Panc1 (cell line): ENCODE results near the gene QKI. TPM values are rescaled to one million over a fixed set of nuclear protein-coding genes. Genes with fewer than 3 reads are reported as not detected.

Experiments used
- ATAC-seq: fragments of 200-7000 bp; cut with Tn5 transposase; 2 replicates; pipeline ENCODE4 v1.9.1; 2020; ENCODE audit warnings: mild to moderate bottlenecking, moderate library complexity
- BruUV-seq: library from RNA; stranded (reverse); fragments of 400-500 nt; replicated peaks from 2 replicates; lab custom pipeline; 2021; lab: Mats Ljungman, UMichigan
- CTCF ChIA-PET: fragments of 300-600 bp; sonication (Branson Sonifier 250); formaldehyde crosslinking; loops from one replicate; lab custom pipeline; 2022; ENCODE audit warnings: antibody characterized with exemption; lab: Charles Lee
- POLR2A ChIA-PET: fragments of 300-600 bp; sonication (Branson Sonifier 250); formaldehyde crosslinking; loops from one replicate; lab custom pipeline; 2022; ENCODE audit warnings: antibody characterized with exemption; lab: Charles Lee
- DNase-seq: peaks from one replicate; pipeline ENCODE4 v3.0.0-alpha.2; 2010; ENCODE audit warnings: low read depth, low spot score
- H3K27ac ChIP-seq: 2 replicates; pipeline ENCODE4 v1.5.1; 2011; ENCODE audit warnings: mild to moderate bottlenecking, low read length, inconsistent platforms
- H3K27me3 ChIP-seq: fragments of 200-500 bp; sonication (Bioruptor generic); 2 replicates; pipeline ENCODE4 v1.6.0; 2014; ENCODE audit warnings: low read length, inconsistent platforms; ENCODE audit not compliant: control insufficient read depth, insufficient read depth
- H3K36me3 ChIP-seq: fragments of 200-500 bp; sonication (Bioruptor generic); 2 replicates; pipeline ENCODE4 v1.5.1; 2014; ENCODE audit warnings: inconsistent platforms, mild to moderate bottlenecking, low read length, moderate library complexity; ENCODE audit not compliant: control insufficient read depth, insufficient read depth
- H3K4me1 ChIP-seq: 2 replicates; pipeline ENCODE4 v1.5.1; 2011; ENCODE audit warnings: inconsistent platforms, mild to moderate bottlenecking, low read length, moderate library complexity; ENCODE audit not compliant: control insufficient read depth, insufficient read depth
- H3K4me3 ChIP-seq, 2 experiments: 2 replicates each; pipeline ENCODE4 v1.5.1; 2011 to 2012; ENCODE audit warnings: low read depth in 2 of 2, low read length in 2 of 2, mild to moderate bottlenecking in 2 of 2, inconsistent platforms in 1 of 2, moderate library complexity in 1 of 2
- H3K9me3 ChIP-seq: fragments of 200-500 bp; sonication (Bioruptor generic); 2 replicates; pipeline ENCODE4 v1.5.1; 2014; ENCODE audit warnings: low read depth, mild to moderate bottlenecking, inconsistent platforms, low read length, moderate library complexity; ENCODE audit not compliant: control insufficient read depth, insufficient read depth
- CTCF ChIP-seq: fragments of 450-650 bp; IDR thresholded peaks from 2 replicates; pipeline ENCODE4 v1.5.1; 2017; ENCODE audit warnings: mild to moderate bottlenecking
- POLR2AphosphoS5 ChIP-seq: IDR thresholded peaks from 2 replicates; pipeline ENCODE4 v1.6.1; 2012; ENCODE audit warnings: mild to moderate bottlenecking, low read depth, low read length, moderate library complexity
- REST ChIP-seq, 2 experiments: IDR thresholded peaks; 2 replicates each; pipeline ENCODE4 v1.6.1; 2011 to 2012; ENCODE audit warnings: low read depth in 2 of 2, control low read depth in 1 of 2, low read length in 1 of 2, mild to moderate bottlenecking in 1 of 2, moderate library complexity in 1 of 2; ENCODE audit not compliant: insufficient read depth in 1 of 2
- SIN3A ChIP-seq: IDR thresholded peaks from 2 replicates; pipeline ENCODE4 v1.6.1; 2012; ENCODE audit warnings: low read depth, mild to moderate bottlenecking, low read length, moderate library complexity, borderline replicate concordance; ENCODE audit not compliant: insufficient read depth
- TCF7L2 ChIP-seq: IDR thresholded peaks from 2 replicates; pipeline ENCODE4 v1.6.1; 2011; ENCODE audit warnings: mild to moderate bottlenecking, low read depth, low read length, inconsistent platforms
- in situ Hi-C: cut with HindIII; loops from 2 replicates; pipeline ENCODE4 v1.10.0; 2016; ENCODE audit warnings: low sequenced_read_pairs, low pct_unique_long_range_greater_than_20kb
- intact Hi-C: fragments of 100-400 bp; cut with micrococcal nuclease; formaldehyde crosslinking; loops from one replicate; pipeline ENCODE4 v1.10.0; 2022; ENCODE audit not compliant: unreplicated experiment
- total RNA-seq: library from RNA; stranded (reverse); gene quantifications from one replicate; pipeline ENCODE4 v1.2.1, GENCODE V29; 2021; ENCODE audit not compliant: unreplicated experiment

QKI gene
- total RNA-seq, 1 experiment from 2014 or later, result 176 TPM

GRCh38 chr6:163617549-163617948, 203.0 kb downstream of the QKI start:
- Histone ChIP-seq H3K27me3 (no peaks in the 10 kb centered on the region), H3K9me3 (no peaks in the 10 kb centered on the region), H3K36me3 (no peaks in the 10 kb centered on the region), H3K4me1 (no peaks in the 10 kb centered on the region), H3K4me3 (no peak overlapping the region), H3K27ac (no peak overlapping the region)
- BruUV-seq, result no TSS peak
- ChIA-PET POLR2A (no interaction called here), CTCF (no interaction called here)
- TF ChIP-seq TCF7L2, result no peak
- no peak for TF ChIP-seq SIN3A
- no peak for TF ChIP-seq CTCF
- no peak for TF ChIP-seq POLR2AphosphoS5
- TF ChIP-seq REST (IDR thresholded peaks at IDR 0.05; ENCODE audit: insufficient read depth in 1 of 2, low read depth in 2 of 2, low read length in 1 of 2), result no peak
- DNase-seq (no peak), ATAC-seq (no peak)
- intact Hi-C loops, result no loop called here
- in situ Hi-C loops, result no loop called here

DNA sequence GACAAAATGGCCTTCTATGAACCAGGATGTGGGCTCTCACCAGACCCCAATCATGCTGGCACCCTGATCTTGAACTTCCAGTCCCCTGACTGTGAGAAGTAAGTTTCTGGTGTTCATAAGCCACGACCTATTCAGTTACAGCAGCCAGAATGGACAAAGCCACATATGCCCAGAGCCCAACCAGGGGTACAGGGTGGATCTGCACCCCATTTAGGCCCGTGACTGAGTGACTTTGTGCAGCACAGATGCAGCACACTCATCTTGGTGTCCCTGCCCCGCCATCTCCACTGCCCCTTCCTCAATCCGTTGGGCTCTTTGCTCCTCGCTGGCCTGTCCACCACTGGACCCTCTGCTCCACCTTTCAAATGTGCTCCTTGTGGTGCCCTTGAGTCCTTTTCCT, 205.6 kb downstream of the QKI start:
- CTCF ChIA-PET, result no interaction called here
- no peak overlapping the region for H3K27ac ChIP-seq

More for the DNA sequence above, 205.6 kb downstream of the QKI start:
- Histone ChIP-seq H3K4me3 (no peak overlapping the region), H3K4me1 (no peaks in the 10 kb centered on the region), H3K27me3 (no peaks in the 10 kb centered on the region), H3K36me3 (no peaks in the 10 kb centered on the region), H3K9me3 (no peaks in the 10 kb centered on the region)
- in situ Hi-C loops (no loop called here), intact Hi-C loops (no loop called here)
- BruUV-seq, result no TSS peak
- TF ChIP-seq CTCF (no peak), POLR2AphosphoS5 (no peak), REST (IDR thresholded peaks at IDR 0.05; ENCODE audit: insufficient read depth in 1 of 2, low read depth in 2 of 2, low read length in 1 of 2) (no peak), SIN3A (no peak), TCF7L2 (no peak)
- ATAC-seq (no peak), DNase-seq (no peak)
- POLR2A ChIA-PET, result no interaction called here
